ENCODE results near the gene RTN1. TPM values are rescaled to one million over a fixed set of nuclear protein-coding genes. Genes with fewer than 3 reads are reported as not detected.

The RTN1 gene
- total and polyA plus RNA-seq, 2 experiments from 2014 or later: 4.2 to 4.3 TPM

GRCh38 chr14:59630288-59630963, 240.2 kb downstream of the RTN1 start:
- peaks cover 9% of the 10 kb centered on the region for H3K27me3 Mint-ChIP-seq (ENCODE audit: insufficient read depth, low read depth, poor library complexity)
- peak overlapping the region; percentile 75 for H3K4me3 Mint-ChIP-seq
- no peaks in the 10 kb centered on the region for H3K36me3 Mint-ChIP-seq (ENCODE audit: low read depth)
- H3K4me1 Mint-ChIP-seq: peaks cover 12% of the 10 kb centered on the region; the same call in 2 of the 3 replicates
- Histone ChIP-seq H3K9me2 (ENCODE audit: insufficient read depth) (no peaks in the 10 kb centered on the region), H3F3A (replicated peaks; ENCODE audit: low read depth) (no peaks in the 10 kb centered on the region), H4K20me1 (replicated peaks; ENCODE audit: insufficient read depth) (no peaks in the 10 kb centered on the region), H3K4me2 (peak overlapping the region; percentile 96), H3K36me3 (ENCODE audit: insufficient read depth) (no peaks in the 10 kb centered on the region), H2AFZ (peak overlapping the region; percentile 99), H3K4me1 (ENCODE audit: insufficient read depth) (peaks cover 9% of the 10 kb centered on the region; the same call in 1 of the 2 replicates), H3K27ac (ENCODE audit: low read depth) (no peak overlapping the region), H3K4me3 (peak overlapping the region; percentile 89), H3K27me3 (ENCODE audit: insufficient read depth) (peaks cover 11% of the 10 kb centered on the region), H3K79me2 (replicated peaks; ENCODE audit: insufficient read depth) (no peaks in the 10 kb centered on the region)
- DNase-seq (ENCODE audit: low spot score) (peak; percentile 76), ATAC-seq (peak; percentile 95)
- no peak overlapping the region for H3K27ac Mint-ChIP-seq
- TF ChIP-seq CREB1 (CRISPR knock-in tag; IDR thresholded peaks at IDR 0.05; ENCODE audit: low read depth) (peak; percentile 14; the same call in 1 of the 2 replicates), POLR2AphosphoS5 (IDR thresholded peaks at IDR 0.05; ENCODE audit: low read depth) (peak; percentile 53)
- TF ChIP-seq, protein P1, sequence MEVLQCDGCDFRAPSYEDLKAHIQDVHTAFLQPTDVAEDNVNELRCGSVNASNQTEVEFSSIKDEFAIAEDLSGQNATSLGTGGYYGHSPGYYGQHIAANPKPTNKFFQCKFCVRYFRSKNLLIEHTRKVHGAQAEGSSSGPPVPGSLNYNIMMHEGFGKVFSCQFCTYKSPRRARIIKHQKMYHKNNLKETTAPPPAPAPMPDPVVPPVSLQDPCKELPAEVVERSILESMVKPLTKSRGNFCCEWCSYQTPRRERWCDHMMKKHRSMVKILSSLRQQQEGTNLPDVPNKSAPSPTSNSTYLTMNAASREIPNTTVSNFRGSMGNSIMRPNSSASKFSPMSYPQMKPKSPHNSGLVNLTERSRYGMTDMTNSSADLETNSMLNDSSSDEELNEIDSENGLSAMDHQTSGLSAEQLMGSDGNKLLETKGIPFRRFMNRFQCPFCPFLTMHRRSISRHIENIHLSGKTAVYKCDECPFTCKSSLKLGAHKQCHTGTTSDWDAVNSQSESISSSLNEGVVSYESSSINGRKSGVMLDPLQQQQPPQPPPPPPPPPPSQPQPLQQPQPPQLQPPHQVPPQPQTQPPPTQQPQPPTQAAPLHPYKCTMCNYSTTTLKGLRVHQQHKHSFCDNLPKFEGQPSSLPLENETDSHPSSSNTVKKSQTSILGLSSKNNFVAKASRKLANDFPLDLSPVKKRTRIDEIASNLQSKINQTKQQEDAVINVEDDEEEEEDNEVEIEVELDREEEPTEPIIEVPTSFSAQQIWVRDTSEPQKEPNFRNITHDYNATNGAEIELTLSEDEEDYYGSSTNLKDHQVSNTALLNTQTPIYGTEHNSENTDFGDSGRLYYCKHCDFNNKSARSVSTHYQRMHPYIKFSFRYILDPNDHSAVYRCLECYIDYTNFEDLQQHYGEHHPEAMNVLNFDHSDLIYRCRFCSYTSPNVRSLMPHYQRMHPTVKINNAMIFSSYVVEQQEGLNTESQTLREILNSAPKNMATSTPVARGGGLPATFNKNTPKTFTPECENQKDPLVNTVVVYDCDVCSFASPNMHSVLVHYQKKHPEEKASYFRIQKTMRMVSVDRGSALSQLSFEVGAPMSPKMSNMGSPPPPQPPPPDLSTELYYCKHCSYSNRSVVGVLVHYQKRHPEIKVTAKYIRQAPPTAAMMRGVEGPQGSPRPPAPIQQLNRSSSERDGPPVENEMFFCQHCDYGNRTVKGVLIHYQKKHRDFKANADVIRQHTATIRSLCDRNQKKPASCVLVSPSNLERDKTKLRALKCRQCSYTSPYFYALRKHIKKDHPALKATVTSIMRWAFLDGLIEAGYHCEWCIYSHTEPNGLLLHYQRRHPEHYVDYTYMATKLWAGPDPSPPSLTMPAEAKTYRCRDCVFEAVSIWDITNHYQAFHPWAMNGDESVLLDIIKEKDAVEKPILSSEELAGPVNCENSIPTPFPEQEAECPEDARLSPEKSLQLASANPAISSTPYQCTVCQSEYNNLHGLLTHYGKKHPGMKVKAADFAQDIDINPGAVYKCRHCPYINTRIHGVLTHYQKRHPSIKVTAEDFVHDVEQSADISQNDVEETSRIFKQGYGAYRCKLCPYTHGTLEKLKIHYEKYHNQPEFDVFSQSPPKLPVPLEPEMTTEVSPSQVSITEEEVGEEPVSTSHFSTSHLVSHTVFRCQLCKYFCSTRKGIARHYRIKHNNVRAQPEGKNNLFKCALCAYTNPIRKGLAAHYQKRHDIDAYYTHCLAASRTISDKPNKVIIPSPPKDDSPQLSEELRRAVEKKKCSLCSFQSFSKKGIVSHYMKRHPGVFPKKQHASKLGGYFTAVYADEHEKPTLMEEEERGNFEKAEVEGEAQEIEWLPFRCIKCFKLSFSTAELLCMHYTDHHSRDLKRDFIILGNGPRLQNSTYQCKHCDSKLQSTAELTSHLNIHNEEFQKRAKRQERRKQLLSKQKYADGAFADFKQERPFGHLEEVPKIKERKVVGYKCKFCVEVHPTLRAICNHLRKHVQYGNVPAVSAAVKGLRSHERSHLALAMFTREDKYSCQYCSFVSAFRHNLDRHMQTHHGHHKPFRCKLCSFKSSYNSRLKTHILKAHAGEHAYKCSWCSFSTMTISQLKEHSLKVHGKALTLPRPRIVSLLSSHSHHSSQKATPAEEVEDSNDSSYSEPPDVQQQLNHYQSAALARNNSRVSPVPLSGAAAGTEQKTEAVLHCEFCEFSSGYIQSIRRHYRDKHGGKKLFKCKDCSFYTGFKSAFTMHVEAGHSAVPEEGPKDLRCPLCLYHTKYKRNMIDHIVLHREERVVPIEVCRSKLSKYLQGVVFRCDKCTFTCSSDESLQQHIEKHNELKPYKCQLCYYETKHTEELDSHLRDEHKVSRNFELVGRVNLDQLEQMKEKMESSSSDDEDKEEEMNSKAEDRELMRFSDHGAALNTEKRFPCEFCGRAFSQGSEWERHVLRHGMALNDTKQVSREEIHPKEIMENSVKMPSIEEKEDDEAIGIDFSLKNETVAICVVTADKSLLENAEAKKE (CRISPR knock-in tag; IDR thresholded peaks at IDR 0.05): no peak
- H3K9me3 Mint-ChIP-seq: no peaks in the 10 kb centered on the region
